Natural killer cell (primary cell): ENCODE results near the gene CDC37. TPM values are rescaled to one million over a fixed set of nuclear protein-coding genes. Genes with fewer than 3 reads are reported as not detected.

Source experiments
- ATAC-seq, 3 donors: fragments of 150-1000 bp in 2 of 3; fragments of 200-7000 bp in 1 of 3; cut with Tn5 transposase; 1 replicate in 1 of 3; 2 replicates in 2 of 3; pipeline ENCODE4 v1.10.0; 2021; ENCODE audit warnings: mild to moderate bottlenecking in 2 of 3, moderate library complexity in 2 of 3
- DNase-seq, 2 donors: peaks; one replicate each; pipeline versions ENCODE4 v3.0.0 to v3.0.0-alpha.2; 2013 to 2021; ENCODE audit warnings: mixed read lengths in 1 of 2
- H3K27ac ChIP-seq: one replicate; pipeline ENCODE4 v1.5.1; 2013; ENCODE audit warnings: mild to moderate bottlenecking, low read length
- H3K27me3 ChIP-seq: one replicate; pipeline ENCODE4 v1.6.1; 2013; ENCODE audit warnings: low read length; ENCODE audit not compliant: control insufficient read depth, insufficient read depth
- H3K36me3 ChIP-seq: one replicate; pipeline ENCODE4 v1.6.1; 2013; ENCODE audit warnings: low read length; ENCODE audit not compliant: control insufficient read depth, insufficient read depth
- H3K4me1 ChIP-seq: one replicate; pipeline ENCODE4 v1.6.1; 2013; ENCODE audit warnings: low read length; ENCODE audit not compliant: control insufficient read depth, insufficient read depth
- H3K4me3 ChIP-seq: one replicate; pipeline ENCODE4 v1.5.1; 2013; ENCODE audit warnings: low read length
- H3K9me3 ChIP-seq: one replicate; pipeline ENCODE4 v1.6.1; 2013; ENCODE audit warnings: low read length; ENCODE audit not compliant: control insufficient read depth, insufficient read depth
- H3K27ac Mint-ChIP-seq, 2 donors: one replicate each; pipeline ENCODE4 v1.8.0; 2022; ENCODE audit warnings: mild to moderate bottlenecking in 2 of 2, mixed read lengths in 2 of 2, moderate library complexity in 1 of 2
- H3K27me3 Mint-ChIP-seq, 2 donors: one replicate each; pipeline ENCODE4 v1.8.0; 2022; ENCODE audit warnings: low read depth in 2 of 2, mixed read lengths in 2 of 2
- H3K36me3 Mint-ChIP-seq: one replicate; pipeline ENCODE4 v1.8.0; 2022; ENCODE audit warnings: mixed read lengths
- H3K4me1 Mint-ChIP-seq, 2 donors: one replicate each; pipeline ENCODE4 v1.8.0; 2022; ENCODE audit warnings: mixed read lengths in 2 of 2
- H3K4me3 Mint-ChIP-seq: one replicate; pipeline ENCODE4 v1.8.0; 2022; ENCODE audit warnings: mild to moderate bottlenecking, moderate library complexity, mixed read lengths
- H3K9me3 Mint-ChIP-seq, 2 donors: one replicate each; pipeline ENCODE4 v1.8.0; 2022; ENCODE audit warnings: mixed read lengths in 2 of 2
- WGBS: methylation state at CpG from one replicate; pipeline ENCODE4 v1.1.7; 2013; ENCODE audit warnings: missing lambda C conversion rate; ENCODE audit not compliant: insufficient coverage; 5-methylcytosine and 5-hydroxymethylcytosine counted together
- intact Hi-C: fragments of 100-400 bp; cut with micrococcal nuclease; formaldehyde crosslinking; loops from one replicate; pipeline ENCODE4 v1.14.2; 2022
- total RNA-seq, 4 donors: library from RNA; stranded (reverse); fragments of 120-200 nt in 1 of 4; gene quantifications; one replicate each; pipeline versions ENCODE4 v1.2.3 to v1.2.4, GENCODE V29; 2013 to 2022
- TF ChIP-seq, protein P1 (sequence below): fragments of 200-600 bp; IDR thresholded peaks from one replicate; pipeline ENCODE4 v1.8.0; 2022; ENCODE audit warnings: antibody characterized with exemption

The CDC37 gene
- total RNA-seq: 100 to 1,000 TPM; 211 to 242 (median 223) TPM
- 159 TPM for total RNA-seq (2013)

DNA sequence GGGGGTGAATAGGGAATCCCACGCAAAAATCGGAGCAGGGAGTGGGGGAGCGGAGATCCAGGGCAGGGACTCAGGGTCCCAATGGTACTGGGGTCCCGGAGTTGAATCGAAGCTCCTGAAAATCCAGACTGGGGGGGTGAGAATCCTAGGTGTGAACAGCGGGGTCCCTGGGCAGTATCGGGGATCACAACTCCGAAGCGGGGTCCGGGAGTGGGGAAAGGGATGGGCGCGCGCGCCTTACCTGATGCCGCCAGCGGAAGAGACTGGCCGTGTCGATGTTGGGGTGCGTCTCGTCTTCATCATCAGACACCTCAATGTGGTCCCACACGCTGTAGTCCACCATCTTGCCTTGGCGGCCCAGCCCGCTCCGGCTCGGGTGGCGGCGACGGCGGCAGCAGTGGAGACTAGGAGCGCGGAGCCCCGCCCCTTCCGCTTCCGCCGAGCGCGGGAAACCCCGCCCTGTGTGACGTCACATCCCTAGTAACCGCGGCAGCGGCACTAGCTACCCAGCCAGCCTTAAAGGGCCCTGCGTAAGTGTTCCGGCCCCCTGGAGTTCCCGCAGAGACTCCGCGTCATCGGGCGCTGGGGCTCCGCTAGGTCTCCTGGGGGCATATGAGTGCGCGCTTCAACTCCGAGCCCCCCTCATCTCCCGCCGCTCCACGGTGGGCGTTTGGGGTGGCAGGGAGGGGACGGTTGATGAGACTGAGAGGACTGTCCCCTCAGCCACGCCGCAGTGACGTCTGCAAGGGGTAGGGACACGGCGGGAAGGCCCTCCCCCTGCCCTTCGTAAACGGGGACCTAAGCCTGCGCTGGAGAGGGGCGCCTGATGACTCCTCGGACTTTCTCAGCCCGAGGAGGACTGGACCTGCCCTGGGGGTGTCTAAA, at the start of gene CDC37:
Gene CDC37, minus strand, starts transcription at position 406 of the 885 bp plus-strand sequence. Its CDS starts 63 bp downstream, at position 343.
- under 1% methylated on average over 69 of the region's 69 CpGs for WGBS
- intact Hi-C loops: loop anchor here (1.0 to 5.0 kb wide), 4 partner anchors 13 to 74 kb away; no protein-coding TSS in a partner anchor
- peak within 1 kb of the TSS; percentile 94 for H3K4me3 Mint-ChIP-seq
- no peaks in the 10 kb centered on the region for H3K27me3 ChIP-seq
- H3K27me3 Mint-ChIP-seq: no peaks in the 10 kb centered on the region
- H3K4me1 Mint-ChIP-seq: peaks cover 60 to 77% of the 10 kb centered on the region in 2 donors
- TF ChIP-seq, protein P1, sequence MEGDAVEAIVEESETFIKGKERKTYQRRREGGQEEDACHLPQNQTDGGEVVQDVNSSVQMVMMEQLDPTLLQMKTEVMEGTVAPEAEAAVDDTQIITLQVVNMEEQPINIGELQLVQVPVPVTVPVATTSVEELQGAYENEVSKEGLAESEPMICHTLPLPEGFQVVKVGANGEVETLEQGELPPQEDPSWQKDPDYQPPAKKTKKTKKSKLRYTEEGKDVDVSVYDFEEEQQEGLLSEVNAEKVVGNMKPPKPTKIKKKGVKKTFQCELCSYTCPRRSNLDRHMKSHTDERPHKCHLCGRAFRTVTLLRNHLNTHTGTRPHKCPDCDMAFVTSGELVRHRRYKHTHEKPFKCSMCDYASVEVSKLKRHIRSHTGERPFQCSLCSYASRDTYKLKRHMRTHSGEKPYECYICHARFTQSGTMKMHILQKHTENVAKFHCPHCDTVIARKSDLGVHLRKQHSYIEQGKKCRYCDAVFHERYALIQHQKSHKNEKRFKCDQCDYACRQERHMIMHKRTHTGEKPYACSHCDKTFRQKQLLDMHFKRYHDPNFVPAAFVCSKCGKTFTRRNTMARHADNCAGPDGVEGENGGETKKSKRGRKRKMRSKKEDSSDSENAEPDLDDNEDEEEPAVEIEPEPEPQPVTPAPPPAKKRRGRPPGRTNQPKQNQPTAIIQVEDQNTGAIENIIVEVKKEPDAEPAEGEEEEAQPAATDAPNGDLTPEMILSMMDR: no peak
- peak within 1 kb of the TSS; percentile 90 for H3K27ac ChIP-seq
- H3K4me3 ChIP-seq: peak within 1 kb of the TSS; percentile 83
- DNase-seq: peak; percentile 99
- peak; percentile 59 to 89 (median 71) for ATAC-seq
- no peaks in the 10 kb centered on the region for H3K36me3 ChIP-seq
- no peaks in the 10 kb centered on the region for H3K36me3 Mint-ChIP-seq
- peaks cover 73% of the 10 kb centered on the region for H3K4me1 ChIP-seq
- no peaks in the 10 kb centered on the region for H3K9me3 Mint-ChIP-seq
- peak within 1 kb of the TSS; percentile 97 to 98 for H3K27ac Mint-ChIP-seq
- no peaks in the 10 kb centered on the region for H3K9me3 ChIP-seq

DNA sequence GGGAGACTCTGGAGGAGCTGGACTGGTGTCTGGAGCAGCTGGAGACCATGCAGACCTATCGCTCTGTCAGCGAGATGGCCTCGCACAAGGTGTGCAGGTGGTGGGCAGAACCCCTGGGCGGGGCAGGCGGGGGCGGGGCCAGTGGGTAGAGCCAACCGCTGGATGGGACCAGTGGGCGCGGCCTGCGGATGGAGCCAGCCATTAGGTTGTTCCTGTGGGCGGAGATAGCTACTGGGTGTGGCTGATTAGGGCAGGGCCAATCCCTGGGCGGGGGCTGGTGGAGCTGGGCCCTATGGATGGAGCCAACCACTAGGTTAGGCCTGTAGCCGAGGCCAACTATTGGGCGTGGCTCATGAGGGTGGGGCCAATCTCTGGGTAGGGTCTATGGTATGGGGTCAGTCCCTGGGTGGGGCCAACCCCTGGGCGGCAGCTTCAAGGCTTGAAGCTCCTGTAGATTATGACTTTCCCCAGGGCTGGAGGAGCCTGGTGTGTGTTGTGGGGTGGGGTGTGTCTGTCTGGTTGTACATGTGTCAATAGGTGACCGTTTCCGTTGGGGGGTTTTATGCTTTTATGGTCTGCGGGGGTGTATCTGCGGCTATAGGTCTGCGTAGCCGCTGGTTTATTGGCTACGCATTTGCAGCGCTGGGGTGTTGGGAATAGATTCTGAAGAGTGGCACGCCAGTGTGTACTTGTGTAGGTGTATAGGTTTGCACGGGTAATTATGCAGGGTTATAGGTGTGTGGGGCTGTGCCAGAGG, 47.7 kb upstream of the CDC37 start:
- TF ChIP-seq, protein P1: no peak
- H3K9me3 ChIP-seq: no peaks in the 10 kb centered on the region
- peak overlapping the region in 1 of 2 donors; percentile 11 for H3K27ac Mint-ChIP-seq
- no peak overlapping the region for H3K4me3 Mint-ChIP-seq
- no peaks in the 10 kb centered on the region for H3K27me3 ChIP-seq
- no peak overlapping the region for H3K27ac ChIP-seq
- peaks cover 28% of the 10 kb centered on the region for H3K36me3 ChIP-seq
- ATAC-seq (no peak), DNase-seq (no peak)
- H3K9me3 Mint-ChIP-seq: no peaks in the 10 kb centered on the region
- intact Hi-C loops: no loop called here
- H3K36me3 Mint-ChIP-seq: peaks cover 4% of the 10 kb centered on the region
- H3K27me3 Mint-ChIP-seq: no peaks in the 10 kb centered on the region
- H3K4me1 ChIP-seq: no peaks in the 10 kb centered on the region
- H3K4me1 Mint-ChIP-seq: peaks cover 9 to 17% of the 10 kb centered on the region in 2 donors
- WGBS: 86% methylated on average over 25 of the region's 25 CpGs
- H3K4me3 ChIP-seq: no peak overlapping the region

DNA sequence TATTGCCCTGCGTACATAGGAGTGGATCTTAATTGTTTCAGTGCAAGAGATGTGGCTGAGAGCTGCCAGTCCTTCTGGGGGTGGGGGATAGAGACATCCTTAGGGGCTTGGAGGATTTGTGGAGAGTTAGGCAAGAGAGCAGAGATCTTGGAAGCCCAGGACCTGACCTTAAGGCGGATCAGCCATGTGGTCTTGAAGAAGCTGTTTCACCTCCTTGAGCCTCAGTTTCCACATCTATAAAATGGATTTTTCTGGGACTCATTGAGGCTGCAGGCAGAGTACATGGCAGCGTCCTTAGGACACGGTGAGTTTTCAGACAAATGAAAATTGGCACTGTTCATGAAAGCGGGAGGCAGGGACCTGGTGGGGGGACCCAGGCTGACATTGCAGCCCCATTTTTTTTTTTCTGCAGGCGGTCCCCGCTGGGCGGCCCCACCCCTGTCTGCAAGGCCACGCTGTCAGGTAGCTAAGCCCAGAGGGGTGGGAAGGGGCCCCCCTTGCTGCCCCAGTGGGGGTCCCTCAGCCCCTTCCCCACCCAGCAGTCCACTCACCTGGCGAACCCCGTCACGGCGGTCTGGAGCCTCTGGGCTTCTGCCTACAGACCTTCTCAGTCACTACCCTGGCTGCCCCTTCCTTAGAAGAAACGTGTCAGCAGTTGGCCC, 47.0 kb upstream of the CDC37 start:
- H3K27ac Mint-ChIP-seq: no peak overlapping the region
- no peak overlapping the region for H3K4me3 Mint-ChIP-seq
- H3K4me1 ChIP-seq: no peaks in the 10 kb centered on the region
- no peak overlapping the region for H3K27ac ChIP-seq
- intact Hi-C loops: no loop called here
- no peaks in the 10 kb centered on the region for H3K27me3 ChIP-seq
- H3K9me3 Mint-ChIP-seq: no peaks in the 10 kb centered on the region
- TF ChIP-seq, protein P1: no peak
- peaks cover 9 to 19% of the 10 kb centered on the region in 2 donors for H3K4me1 Mint-ChIP-seq
- 89% methylated on average over 14 of the region's 14 CpGs for WGBS
- peaks cover 4% of the 10 kb centered on the region for H3K36me3 Mint-ChIP-seq
- H3K27me3 Mint-ChIP-seq: no peaks in the 10 kb centered on the region
- H3K9me3 ChIP-seq: no peaks in the 10 kb centered on the region
- DNase-seq (no peak), ATAC-seq (no peak)
- H3K4me3 ChIP-seq: no peak overlapping the region
- H3K36me3 ChIP-seq: peaks cover 28% of the 10 kb centered on the region
